ENCODE measurements around the gene PNPLA1. TPM values are rescaled to one million over a fixed set of nuclear protein-coding genes. Genes with fewer than 3 reads are reported as not detected.

Gene PNPLA1
- total RNA-seq, 1 donor from 2014 or later, result not detected

DNA sequence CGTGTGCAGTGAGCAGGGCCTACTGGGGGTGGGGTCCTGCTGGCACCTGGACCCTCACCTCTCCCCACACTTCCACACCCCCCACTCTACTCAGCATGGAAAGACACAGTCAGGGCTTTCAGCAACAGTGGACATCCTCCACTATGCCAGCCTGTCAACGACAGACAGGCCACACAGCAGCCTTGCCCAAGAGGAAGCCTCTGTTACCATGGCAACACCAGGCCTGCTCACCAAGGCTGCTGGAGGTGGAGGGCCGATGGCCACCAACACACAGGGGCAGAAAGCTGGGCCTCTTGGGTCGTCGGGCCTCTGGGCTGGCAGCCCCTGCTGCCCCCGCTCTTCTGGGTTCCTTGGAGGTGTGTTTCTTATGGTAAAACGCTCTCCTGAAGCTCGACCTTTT lies 53.2 kb downstream of the PNPLA1 start:
- ChIA-PET POLR2A (no interaction called here), CTCF (no interaction called here)
- Mint-ChIP-seq H3K4me3 (no peak overlapping the region), H3K9me3 (no peaks in the 10 kb centered on the region), H3K27me3 (peaks cover 2% of the 10 kb centered on the region), H3K4me1 (peaks cover 2% of the 10 kb centered on the region), H3K27ac (no peak overlapping the region), H3K36me3 (ENCODE audit: low read depth) (no peaks in the 10 kb centered on the region)
- DNase-seq (no peak), ATAC-seq (ENCODE audit: low read depth) (no peak)
- intact Hi-C loops (cut with micrococcal nuclease), result no loop called here
- TF ChIP-seq, protein P1, sequence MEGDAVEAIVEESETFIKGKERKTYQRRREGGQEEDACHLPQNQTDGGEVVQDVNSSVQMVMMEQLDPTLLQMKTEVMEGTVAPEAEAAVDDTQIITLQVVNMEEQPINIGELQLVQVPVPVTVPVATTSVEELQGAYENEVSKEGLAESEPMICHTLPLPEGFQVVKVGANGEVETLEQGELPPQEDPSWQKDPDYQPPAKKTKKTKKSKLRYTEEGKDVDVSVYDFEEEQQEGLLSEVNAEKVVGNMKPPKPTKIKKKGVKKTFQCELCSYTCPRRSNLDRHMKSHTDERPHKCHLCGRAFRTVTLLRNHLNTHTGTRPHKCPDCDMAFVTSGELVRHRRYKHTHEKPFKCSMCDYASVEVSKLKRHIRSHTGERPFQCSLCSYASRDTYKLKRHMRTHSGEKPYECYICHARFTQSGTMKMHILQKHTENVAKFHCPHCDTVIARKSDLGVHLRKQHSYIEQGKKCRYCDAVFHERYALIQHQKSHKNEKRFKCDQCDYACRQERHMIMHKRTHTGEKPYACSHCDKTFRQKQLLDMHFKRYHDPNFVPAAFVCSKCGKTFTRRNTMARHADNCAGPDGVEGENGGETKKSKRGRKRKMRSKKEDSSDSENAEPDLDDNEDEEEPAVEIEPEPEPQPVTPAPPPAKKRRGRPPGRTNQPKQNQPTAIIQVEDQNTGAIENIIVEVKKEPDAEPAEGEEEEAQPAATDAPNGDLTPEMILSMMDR (IDR thresholded peaks at IDR 0.05), result no peak

DNA sequence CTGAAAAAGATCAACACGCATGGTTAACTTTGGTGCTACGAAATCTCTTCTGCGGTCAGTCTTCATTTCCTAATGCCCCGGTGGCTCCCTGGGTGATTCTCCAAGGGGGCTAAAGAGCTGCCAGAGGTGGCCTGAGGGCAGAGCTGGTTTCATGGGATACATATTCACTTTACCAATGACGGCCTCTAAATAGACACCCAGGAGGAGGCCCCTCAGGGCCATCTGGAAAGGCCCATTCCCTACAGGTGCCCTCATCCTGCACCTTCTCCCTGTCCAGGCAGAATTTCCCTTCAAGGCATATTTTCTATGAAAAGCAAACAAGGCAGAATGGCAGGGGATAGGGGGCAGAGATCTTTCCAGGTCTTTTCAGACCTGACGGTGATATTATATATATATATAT lies 54.3 kb downstream of the PNPLA1 start:
- DNase-seq (no peak), ATAC-seq (ENCODE audit: low read depth) (no peak)
- CTCF ChIA-PET, result no interaction called here
- POLR2A ChIA-PET, result no interaction called here
- H3K4me1 Mint-ChIP-seq, result peaks cover 2% of the 10 kb centered on the region
- intact Hi-C loops (cut with micrococcal nuclease), result no loop called here
- peaks cover 2% of the 10 kb centered on the region for H3K27me3 Mint-ChIP-seq
- no peaks in the 10 kb centered on the region for H3K36me3 Mint-ChIP-seq (ENCODE audit: low read depth)
- H3K4me3 Mint-ChIP-seq, result no peak overlapping the region
- no peak overlapping the region for H3K27ac Mint-ChIP-seq
- TF ChIP-seq, protein P1 (IDR thresholded peaks at IDR 0.05), result no peak
- H3K9me3 Mint-ChIP-seq, result no peaks in the 10 kb centered on the region

DNA sequence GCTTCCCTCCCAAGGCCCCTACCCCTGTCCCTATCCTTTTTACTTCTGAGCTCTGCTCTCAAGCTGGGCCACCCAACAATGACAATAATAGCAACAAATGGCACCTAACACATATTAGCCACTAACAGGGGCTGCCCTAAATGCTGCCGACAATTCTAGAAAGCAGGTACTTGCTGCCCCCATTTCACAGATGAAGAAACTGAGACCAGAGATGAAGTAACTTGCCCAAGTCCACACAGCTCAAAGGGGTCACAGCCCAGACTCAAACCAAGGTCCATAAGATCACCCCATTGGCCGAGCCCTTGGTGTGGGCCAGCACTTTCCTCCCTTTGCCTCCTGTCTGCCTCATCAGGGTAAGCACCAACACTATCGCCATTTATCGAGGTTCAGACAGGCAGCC lies 54.9 kb downstream of the PNPLA1 start:
- Mint-ChIP-seq H3K27me3 (peaks cover 2% of the 10 kb centered on the region), H3K4me3 (no peak overlapping the region), H3K27ac (no peak overlapping the region), H3K4me1 (peaks cover 2% of the 10 kb centered on the region), H3K36me3 (ENCODE audit: low read depth) (no peaks in the 10 kb centered on the region), H3K9me3 (no peaks in the 10 kb centered on the region)
- POLR2A ChIA-PET, result no interaction called here
- ATAC-seq (ENCODE audit: low read depth), result no peak
- TF ChIP-seq, protein P1 (IDR thresholded peaks at IDR 0.05), result no peak
- no peak for DNase-seq
- intact Hi-C loops (cut with micrococcal nuclease), result no loop called here
- CTCF ChIA-PET, result no interaction called here

DNA sequence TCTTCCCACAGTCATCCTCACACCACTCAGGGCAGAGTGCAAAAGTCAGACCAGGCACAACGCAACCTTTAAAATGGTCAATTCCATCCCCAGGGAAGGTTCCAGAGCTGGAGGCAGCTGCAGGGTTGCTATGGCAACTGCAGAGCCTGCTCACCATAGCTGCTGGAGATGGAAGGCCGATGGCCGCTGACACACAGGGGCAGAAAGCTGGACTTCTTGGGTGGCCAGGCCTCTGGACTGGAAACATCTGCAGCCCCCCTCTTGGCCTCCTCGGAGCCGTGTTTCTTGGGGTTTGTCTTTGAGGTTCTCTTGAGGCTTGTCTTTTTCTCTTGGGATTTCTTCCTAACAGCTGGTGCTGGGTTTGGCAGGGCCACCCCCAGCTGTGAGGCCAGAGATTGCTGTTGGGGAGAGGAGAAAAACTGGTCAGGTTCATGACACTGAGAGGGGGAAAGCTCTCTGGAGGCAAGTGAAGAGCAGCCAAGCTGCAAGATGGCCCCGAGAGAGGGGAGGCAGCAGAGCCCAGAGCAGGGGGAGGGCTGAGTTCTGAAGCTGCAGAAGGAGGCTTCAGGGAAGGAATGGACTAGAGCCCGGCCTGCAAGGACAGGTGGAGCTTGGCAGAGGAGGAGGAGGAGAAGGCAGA lies 56.6 kb downstream of the PNPLA1 start:
- DNase-seq, result no peak
- POLR2A ChIA-PET, result no interaction called here
- Mint-ChIP-seq H3K9me3 (no peaks in the 10 kb centered on the region), H3K4me1 (peaks cover 2% of the 10 kb centered on the region), H3K36me3 (ENCODE audit: low read depth) (no peaks in the 10 kb centered on the region), H3K27ac (no peak overlapping the region), H3K27me3 (peaks cover 2% of the 10 kb centered on the region), H3K4me3 (no peak overlapping the region)
- TF ChIP-seq, protein P1 (IDR thresholded peaks at IDR 0.05), result no peak
- CTCF ChIA-PET, result interaction anchor here (0.6 kb wide), 1 partner anchor 872 kb away, joined by 3 read pairs; no protein-coding TSS in a partner anchor
- ATAC-seq (ENCODE audit: low read depth), result no peak
- intact Hi-C loops (cut with micrococcal nuclease), result no loop called here

- POLR2A ChIA-PET, result interaction anchor here (0.6 kb wide), 1 partner anchor 192 kb away, joined by 4 read pairs; no protein-coding TSS in a partner anchor
- Mint-ChIP-seq H3K9me3 (no peaks in the 10 kb centered on the region), H3K36me3 (ENCODE audit: low read depth) (no peaks in the 10 kb centered on the region), H3K4me1 (peaks cover 2% of the 10 kb centered on the region), H3K27ac (no peak overlapping the region), H3K27me3 (peaks cover 2% of the 10 kb centered on the region), H3K4me3 (no peak overlapping the region)
- CTCF ChIA-PET, result no interaction called here
- ATAC-seq (ENCODE audit: low read depth) (no peak), DNase-seq (no peak)
- intact Hi-C loops (cut with micrococcal nuclease), result no loop called here
- TF ChIP-seq, protein P1 (IDR thresholded peaks at IDR 0.05), result no peak
Measured at GRCh38 chr6:36327226-36327918, 57.5 kb downstream of the PNPLA1 start.
